ENCODE measurements around the gene VAT1. TPM values are rescaled to one million over a fixed set of nuclear protein-coding genes. Genes with fewer than 3 reads are reported as not detected.

Gene VAT1
- total and polyA plus RNA-seq, 9 of the 15 experiments (the other 6 are each of a cell fraction or from before 2014, with no cell fraction given) = 29.4 to 153 (median 66.7) TPM

- TF ChIP-seq AFF1 (IDR thresholded peaks at IDR 0.05; ENCODE audit: low read depth in 1 of 2, partially characterized antibody in 2 of 2) (peak in 1 of 2 experiments; percentile 75), TFAP4 (CRISPR knock-in tag; IDR thresholded peaks at IDR 0.05; ENCODE audit: borderline replicate concordance) (peak; percentile 49; the same call in 1 of the 2 replicates), POLR2AphosphoS2 (IDR thresholded peaks at IDR 0.05; ENCODE audit: low read length) (no peak; the same call in 1 of the 2 replicates), ZNF518B (CRISPR knock-in tag; IDR thresholded peaks at IDR 0.05) (no peak), HES1 (IDR thresholded peaks at IDR 0.05; ENCODE audit: low read depth) (peak; percentile 70; the same call in 1 of the 2 replicates), RNF219 (CRISPR knock-in tag; IDR thresholded peaks at IDR 0.05) (no peak), CREM (IDR thresholded peaks at IDR 0.05; ENCODE audit: low read depth) (peak; percentile 81), RBFOX2 (IDR thresholded peaks at IDR 0.05; ENCODE audit: low read depth, low read length) (peak; percentile 54), DDX20 (tag; IDR thresholded peaks at IDR 0.05; ENCODE audit: low read depth) (no peak), NCOR1 (IDR thresholded peaks at IDR 0.05) (peak; percentile 65), ZNF644 (tag; IDR thresholded peaks at IDR 0.05; ENCODE audit: low read depth) (peak; percentile 21; the same call in 1 of the 2 replicates), NR2C1 (IDR thresholded peaks at IDR 0.05) (peak; percentile 38; the same call in 1 of the 2 replicates), NR2C1 (tag; IDR thresholded peaks at IDR 0.05) (peak; percentile 51; the same call in 1 of the 2 replicates), GABPA (tag; conservative IDR thresholded peaks at IDR 0.05; ENCODE audit: low read depth) (no peak)
Measured at GRCh38 chr17:43020789-43021740, 1.1 kb downstream of the VAT1 start (continued).

Measured in K562 (cell line).